Heart left ventricle (tissue), 13 donors: ENCODE measurements around the gene CCDC66.

Experiments used
- CTCF ChIP-seq, 12 donors: fragments of 200-600 bp; sonication (generic) in 4 of 12; IDR thresholded peaks; one replicate each; pipeline versions ENCODE4 v1.5.0 to v1.8.0; 2018 to 2022; ENCODE audit warnings: antibody characterized with exemption in 12 of 12, mild to moderate bottlenecking in 5 of 12
- POLR2A ChIP-seq, 2 donors: fragments of 450-650 bp; IDR thresholded peaks; one replicate each; pipeline ENCODE4 v1.6.1; 2017; ENCODE audit warnings: antibody characterized with exemption in 2 of 2, mild to moderate bottlenecking in 2 of 2, moderate library complexity in 2 of 2
- donor health status: ischemic (EF 13 %, LVEDD 7.1; RV severe dilation, severe dysfunction).
- donor health status: DM: no; HTN: yes; CAD: no.
- donor health status: DM: no; HTN: no; CAD: no.
- donor health status: ischemic (EF 25% LVEDD 6.9; RV normal size, moderate dysfunction).
- donor health status: ischemic (EF 25% LVEDD 5.7; RV mildly dilated, moderate dysfunction).
- donor health status: ischemic (EF 35%, LVEDD 5.7; RV mildly dilated, moderate dysfunction).
- donor health status: nonischemic (EF 11% LVEDD 7.7; RV severe dilation, severe dysfunction).
- donor health status: DM: yes; HTN: yes; CAD: no.
- donor health status: PGD.
- donor health status: ischemic (EF 29% LVEDD 5.4; RV normal size, mild dysfunction).
- donor health status: nonischemic (EF 23%, LVEDD 6.1; RV moderate dilation, normal function).

GRCh38 chr3:56595975-56596840, 39.2 kb downstream of the CCDC66 start:
- TF ChIP-seq POLR2A (IDR thresholded peaks at IDR 0.05) (no peak), CTCF (IDR thresholded peaks at IDR 0.05) (no peak)
